Activated CD4-positive, alpha-beta T cell treated with anti-CD3 and anti-CD28 coated beads for 36 hours (primary cell): Measurements from ENCODE around the gene CYP11A1. TPM values are rescaled to one million over a fixed set of nuclear protein-coding genes. Genes with fewer than 3 reads are reported as not detected.
A peak's percentile ranks its signal among the peaks of the same experiment; 100 is the strongest.

ENCODE experiments used
- ATAC-seq: fragments of 200-7000 bp; cut with Tn5 transposase; one replicate; pipeline ENCODE4 v1.10.0; 2021; ENCODE audit warnings: mild to moderate bottlenecking, moderate library complexity
- CTCF ChIA-PET: fragments of 350-600 bp; sonication (Branson Sonifier 250); formaldehyde crosslinking; loops from one replicate; lab custom pipeline; 2021; ENCODE audit warnings: antibody characterized with exemption; lab: Charles Lee
- POLR2A ChIA-PET: fragments of 350-600 bp; sonication (Branson Sonifier 250); formaldehyde crosslinking; loops from one replicate; lab custom pipeline; 2021; ENCODE audit warnings: antibody characterized with exemption, inconsistent platforms; lab: Charles Lee
- DNase-seq: peaks from one replicate; pipeline ENCODE4 v3.0.0-alpha.2; 2020
- H3K27ac Mint-ChIP-seq: one replicate; pipeline ENCODE4 v1.8.0; 2021; ENCODE audit warnings: mixed read lengths
- H3K27me3 Mint-ChIP-seq: one replicate; pipeline ENCODE4 v1.8.0; 2021; ENCODE audit warnings: mixed read lengths
- H3K36me3 Mint-ChIP-seq: one replicate; pipeline ENCODE4 v1.8.0; 2021; ENCODE audit warnings: low read depth, mixed read lengths
- H3K4me1 Mint-ChIP-seq: one replicate; pipeline ENCODE4 v1.8.0; 2021; ENCODE audit warnings: mixed read lengths
- H3K4me3 Mint-ChIP-seq: one replicate; pipeline ENCODE4 v1.8.0; 2021; ENCODE audit warnings: mild to moderate bottlenecking, moderate library complexity, mixed read lengths
- H3K9me3 Mint-ChIP-seq: one replicate; pipeline ENCODE4 v1.8.0; 2021; ENCODE audit warnings: low read depth, mixed read lengths
- intact Hi-C, 2 experiments: fragments of 100-400 bp; cut with DNase I in 1 of 2; cut with micrococcal nuclease in 1 of 2; formaldehyde crosslinking; loops; one replicate each; pipeline versions ENCODE4 v1.14.2 to v1.15.1; 2022 to 2024; cut with DNase I, micrococcal nuclease
- total RNA-seq, 2 experiments: library from RNA; stranded (reverse); gene quantifications; one replicate each; pipeline ENCODE4 v1.2.3, GENCODE V29; 2021

Gene CYP11A1
- total RNA-seq, 2 experiments from 2014 or later = not detected

GRCh38 chr15:74408815-74409214, 41.4 kb upstream of the CYP11A1 start:
- Mint-ChIP-seq H3K4me3 (no peak overlapping the region), H3K27ac (no peak overlapping the region), H3K27me3 (no peaks in the 10 kb centered on the region), H3K4me1 (peaks cover 13% of the 10 kb centered on the region), H3K9me3 (no peaks in the 10 kb centered on the region), H3K36me3 (peaks cover 18% of the 10 kb centered on the region)
- DNase-seq (no peak), ATAC-seq (peak; percentile 4)
- intact Hi-C loops = loop anchor here in 1 of 2 experiments (10.0 kb wide), 1 partner anchor 1216 kb away; the partner anchor contains the start of gene SNUPN
- POLR2A ChIA-PET = interaction anchor here (0.6 kb wide), 1 partner anchor 148 kb away, joined by 6 read pairs; no protein-coding TSS in a partner anchor
- CTCF ChIA-PET = interaction anchor here (0.7 to 0.9 kb wide), 3 partner anchors 11 to 33 kb away, joined by 3 to 4 read pairs (median 3); no protein-coding TSS in a partner anchor

GRCh38 chr15:74408385-74408784, 40.9 kb upstream of the CYP11A1 start:
- POLR2A ChIA-PET = no interaction called here
- peaks cover 18% of the 10 kb centered on the region for H3K36me3 Mint-ChIP-seq

DNA sequence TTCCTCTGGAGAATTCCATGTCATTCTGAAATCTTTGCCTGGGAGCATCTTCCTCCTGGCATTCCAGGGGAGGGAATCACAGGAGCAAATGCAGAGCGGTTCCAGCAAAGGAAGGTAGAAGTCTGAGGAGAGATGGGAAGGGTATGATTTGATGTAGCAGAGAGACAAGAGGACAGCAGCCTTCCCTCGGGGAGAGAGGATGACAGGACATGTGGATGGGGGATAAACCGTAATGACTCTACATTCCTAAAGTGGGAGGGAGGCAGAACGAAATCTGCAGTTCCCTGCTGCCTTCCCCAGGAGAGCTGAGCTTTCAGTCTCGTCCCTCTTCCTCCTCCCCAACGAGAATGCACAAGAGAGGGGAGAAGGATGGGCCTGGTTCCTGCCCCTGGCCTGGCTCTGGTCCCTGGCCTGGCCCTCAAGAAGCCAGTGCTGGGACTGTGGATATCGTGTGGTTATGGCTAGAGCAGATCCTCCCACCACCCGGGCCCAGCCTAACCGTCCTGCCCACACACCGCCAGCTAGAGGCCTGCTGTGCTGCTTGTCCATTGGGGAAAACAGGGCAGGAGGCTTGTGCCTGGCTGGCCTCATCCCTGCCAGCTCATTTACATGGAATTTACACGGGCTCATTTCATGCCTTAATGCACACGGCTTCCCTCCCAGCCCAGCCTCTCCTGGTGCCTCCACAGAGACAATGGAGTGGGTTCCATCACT, 39.7 kb upstream of the CYP11A1 start:
- intact Hi-C loops = loop anchor here in 1 of 2 experiments (10.0 kb wide), 1 partner anchor 1218 kb away; the partner anchor contains the start of gene SNUPN
- Mint-ChIP-seq H3K27me3 (no peaks in the 10 kb centered on the region), H3K9me3 (no peaks in the 10 kb centered on the region), H3K27ac (no peak overlapping the region), H3K36me3 (peaks cover 13% of the 10 kb centered on the region), H3K4me1 (peaks cover 30% of the 10 kb centered on the region), H3K4me3 (no peak overlapping the region)
- CTCF ChIA-PET = interaction anchor here (0.7 kb wide), 1 partner anchor 28 kb away, joined by 3 read pairs; no protein-coding TSS in a partner anchor
- ATAC-seq = no peak
- POLR2A ChIA-PET = no interaction called here
- DNase-seq = no peak

More at GRCh38 chr15:74408385-74408784, 40.9 kb upstream of the CYP11A1 start:
- no peaks in the 10 kb centered on the region for H3K27me3 Mint-ChIP-seq
- DNase-seq = no peak
- H3K27ac Mint-ChIP-seq = no peak overlapping the region
- intact Hi-C loops = loop anchor here in 1 of 2 experiments (10.0 kb wide), 1 partner anchor 1216 kb away; the partner anchor contains the start of gene SNUPN
- H3K4me1 Mint-ChIP-seq = peaks cover 17% of the 10 kb centered on the region
- ATAC-seq = peak; percentile 6
- CTCF ChIA-PET = interaction anchor here (0.9 kb wide), 2 partner anchors 11 to 34 kb away, joined by 3 to 4 read pairs; no protein-coding TSS in a partner anchor
- H3K9me3 Mint-ChIP-seq = no peaks in the 10 kb centered on the region
- no peak overlapping the region for H3K4me3 Mint-ChIP-seq

DNA sequence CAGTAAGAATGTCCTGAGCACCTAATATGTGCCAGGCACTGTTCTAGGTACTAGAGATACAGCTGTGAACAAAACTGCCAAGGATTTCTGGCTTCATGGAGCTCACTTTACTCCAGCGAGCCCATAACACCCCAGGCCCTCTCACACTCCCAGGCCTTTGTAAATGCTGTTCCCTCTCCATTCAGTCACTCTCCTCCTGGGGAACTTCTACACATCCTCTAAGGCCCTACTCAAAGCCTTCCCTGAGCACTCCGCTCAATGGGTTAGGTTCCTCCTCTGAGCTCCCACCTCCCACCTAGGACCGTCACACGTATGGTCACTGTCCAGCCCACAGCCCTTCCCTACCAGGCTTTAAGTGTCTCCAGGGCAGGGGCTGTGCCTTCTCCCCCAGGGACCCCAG, 39.1 kb upstream of the CYP11A1 start:
- H3K27ac Mint-ChIP-seq = peak overlapping the region; percentile 13

DNA sequence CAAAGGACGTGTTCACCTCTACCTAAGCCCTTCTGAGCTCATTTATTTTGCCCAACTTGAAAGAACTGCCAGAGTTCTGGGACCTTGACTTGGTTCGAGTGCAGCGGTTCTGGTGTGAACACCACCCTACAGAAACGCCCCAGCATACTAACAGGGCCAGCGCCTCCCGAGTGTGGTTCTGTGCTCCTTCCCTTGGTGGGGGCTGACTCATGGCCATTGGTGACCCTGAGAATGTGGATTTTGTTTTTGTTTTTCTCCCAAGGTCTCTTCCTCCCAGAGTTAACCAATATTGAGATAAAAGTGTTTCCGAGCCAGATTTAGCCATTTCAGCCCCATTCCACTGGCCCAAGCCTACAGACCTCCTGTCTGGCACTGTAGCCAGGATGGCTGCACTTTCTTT, 38.4 kb upstream of the CYP11A1 start:
- ChIA-PET CTCF (interaction anchor here (1.0 to 7.0 kb wide), 3 partner anchors 21 to 33 kb away, joined by 3 to 37 read pairs (median 4); no protein-coding TSS in a partner anchor), POLR2A (interaction anchor here (0.7 to 1.1 kb wide), 2 partner anchors 9 to 56 kb away, joined by 3 read pairs; partner anchors contain the start of gene UBL7)
- Mint-ChIP-seq H3K9me3 (no peaks in the 10 kb centered on the region), H3K36me3 (peaks cover 3% of the 10 kb centered on the region), H3K27me3 (no peaks in the 10 kb centered on the region), H3K27ac (peak overlapping the region; percentile 3), H3K4me1 (peaks cover 43% of the 10 kb centered on the region), H3K4me3 (no peak overlapping the region)
- DNase-seq = no peak
- ATAC-seq = no peak
- intact Hi-C loops = loop anchor here in 1 of 2 experiments (10.0 kb wide), 1 partner anchor 1219 kb away; the partner anchor contains the start of gene SNUPN

More for the DNA sequence above, 39.1 kb upstream of the CYP11A1 start:
- ChIA-PET POLR2A (interaction anchor here (0.7 to 1.1 kb wide), 2 partner anchors 9 to 55 kb away, joined by 3 read pairs; partner anchors contain the start of gene UBL7), CTCF (interaction anchor here (0.5 to 7.0 kb wide), 3 partner anchors 13 to 28 kb away, joined by 3 to 37 read pairs (median 3); no protein-coding TSS in a partner anchor)
- no peaks in the 10 kb centered on the region for H3K9me3 Mint-ChIP-seq
- intact Hi-C loops = loop anchor here in 1 of 2 experiments (10.0 kb wide), 1 partner anchor 1218 kb away; the partner anchor contains the start of gene SNUPN
- no peak overlapping the region for H3K4me3 Mint-ChIP-seq
- ATAC-seq = no peak
- DNase-seq = no peak
- peaks cover 36% of the 10 kb centered on the region for H3K4me1 Mint-ChIP-seq
- peaks cover 8% of the 10 kb centered on the region for H3K36me3 Mint-ChIP-seq
- no peaks in the 10 kb centered on the region for H3K27me3 Mint-ChIP-seq

DNA sequence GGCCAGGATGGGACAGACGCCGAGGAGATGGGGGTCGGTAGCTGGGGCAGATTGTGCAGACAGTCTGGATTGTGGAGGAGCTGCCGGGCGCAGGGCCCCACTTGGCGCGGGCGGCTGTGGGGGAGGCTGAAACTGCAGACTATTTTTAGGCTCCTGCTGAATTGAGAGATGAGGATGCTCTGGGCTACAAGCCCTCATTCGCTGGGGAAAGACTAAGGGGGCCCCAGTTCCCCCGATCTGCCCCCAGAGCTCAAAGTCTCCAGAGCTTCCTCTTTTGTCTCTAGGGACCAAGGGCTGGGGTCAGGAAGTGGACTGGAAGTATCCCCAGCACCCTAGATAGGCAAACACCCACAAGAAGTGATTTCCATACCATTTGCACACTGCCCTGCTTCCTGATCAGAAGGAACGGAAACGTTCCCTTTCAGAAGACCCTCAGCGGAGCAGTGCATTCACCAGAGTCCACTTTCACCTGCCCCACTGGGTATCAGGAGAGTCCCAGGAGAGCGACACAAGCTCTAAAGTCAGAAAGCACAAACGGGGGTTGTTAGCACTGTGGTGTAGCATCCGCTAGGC, 36.6 kb upstream of the CYP11A1 start:
- peak overlapping the region; percentile 87 for H3K27ac Mint-ChIP-seq
- H3K36me3 Mint-ChIP-seq = no peaks in the 10 kb centered on the region
- DNase-seq = peak; percentile 51
- no peaks in the 10 kb centered on the region for H3K27me3 Mint-ChIP-seq
- ChIA-PET POLR2A (interaction anchor here (1.5 kb wide), 1 partner anchor 20 kb away, joined by 8 read pairs; no protein-coding TSS in a partner anchor), CTCF (interaction anchor here (0.6 to 7.0 kb wide), 12 partner anchors 8 to 376 kb away, joined by 3 to 37 read pairs (median 5); partner anchors contain the start of gene SEMA7A)
- H3K9me3 Mint-ChIP-seq = no peaks in the 10 kb centered on the region
- intact Hi-C loops = loop anchor here (1.0 to 10.0 kb wide), 7 partner anchors 20 to 1221 kb away; partner anchors contain the start of genes ARID3B (in 2 of the 2), SNUPN (in 1 of the 2) and UBL7 (in 1 of the 2)
- peak overlapping the region; percentile 49 for H3K4me3 Mint-ChIP-seq
- peaks cover 60% of the 10 kb centered on the region for H3K4me1 Mint-ChIP-seq
- no peak for ATAC-seq

DNA sequence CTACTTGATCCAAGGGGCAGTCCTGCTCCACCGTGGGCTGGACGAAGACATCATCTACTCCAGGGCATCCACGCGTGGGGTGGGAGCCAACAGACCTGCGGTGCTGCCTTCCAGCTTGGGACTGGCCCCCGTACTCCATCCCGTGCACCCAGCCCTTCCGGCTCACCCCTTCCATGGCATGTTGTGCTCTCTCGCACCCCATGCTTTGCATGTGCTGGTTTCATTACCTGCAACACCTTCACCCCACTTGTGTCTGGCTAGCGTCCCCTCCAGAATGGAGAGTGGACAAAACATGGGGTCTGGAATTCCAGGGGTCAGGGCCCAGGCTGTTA, 36.1 kb upstream of the CYP11A1 start:
- DNase-seq = no peak
- H3K36me3 Mint-ChIP-seq = no peaks in the 10 kb centered on the region
- H3K9me3 Mint-ChIP-seq = no peaks in the 10 kb centered on the region
- no peaks in the 10 kb centered on the region for H3K27me3 Mint-ChIP-seq
- ChIA-PET POLR2A (interaction anchor here (1.4 to 1.5 kb wide), 3 partner anchors 19 to 141 kb away, joined by 3 to 8 read pairs (median 6); no protein-coding TSS in a partner anchor), CTCF (interaction anchor here (0.6 to 7.0 kb wide), 10 partner anchors 10 to 377 kb away, joined by 3 to 37 read pairs (median 7); partner anchors contain the start of gene SEMA7A)
- peaks cover 66% of the 10 kb centered on the region for H3K4me1 Mint-ChIP-seq
- no peak for ATAC-seq
- H3K4me3 Mint-ChIP-seq = peak overlapping the region; percentile 49
- intact Hi-C loops = loop anchor here (1.0 to 10.0 kb wide), 7 partner anchors 19 to 1221 kb away; partner anchors contain the start of genes ARID3B (in 2 of the 2), SNUPN (in 1 of the 2) and UBL7 (in 1 of the 2)
- peak overlapping the region; percentile 87 for H3K27ac Mint-ChIP-seq

- H3K27ac Mint-ChIP-seq = peak overlapping the region; percentile 87
- H3K4me1 Mint-ChIP-seq = peaks cover 71% of the 10 kb centered on the region
- H3K4me3 Mint-ChIP-seq = peak overlapping the region; percentile 49
- no peaks in the 10 kb centered on the region for H3K27me3 Mint-ChIP-seq
- H3K9me3 Mint-ChIP-seq = no peaks in the 10 kb centered on the region
- DNase-seq (peak; percentile 94), ATAC-seq (peak; percentile 74)
- intact Hi-C loops = loop anchor here (1.0 to 10.0 kb wide), 7 partner anchors 19 to 1222 kb away; partner anchors contain the start of genes ARID3B (in 2 of the 2), SNUPN (in 1 of the 2) and UBL7 (in 1 of the 2)
- ChIA-PET CTCF (interaction anchor here (0.5 to 7.0 kb wide), 16 partner anchors 9 to 385 kb away, joined by 3 to 37 read pairs (median 4); partner anchors contain the start of gene SEMA7A), POLR2A (interaction anchor here (0.7 to 1.5 kb wide), 4 partner anchors 19 to 409 kb away, joined by 3 to 8 read pairs (median 4); partner anchors contain the start of gene PML)
- no peaks in the 10 kb centered on the region for H3K36me3 Mint-ChIP-seq
Measured at GRCh38 chr15:74402873-74403587, 35.6 kb upstream of the CYP11A1 start.

GRCh38 chr15:74402337-74402841, 34.9 kb upstream of the CYP11A1 start:
- peaks cover 77% of the 10 kb centered on the region for H3K4me1 Mint-ChIP-seq
- H3K4me3 Mint-ChIP-seq = peak overlapping the region; percentile 49
- H3K36me3 Mint-ChIP-seq = no peaks in the 10 kb centered on the region
- peak; percentile 53 for DNase-seq
- no peaks in the 10 kb centered on the region for H3K27me3 Mint-ChIP-seq
- H3K9me3 Mint-ChIP-seq = no peaks in the 10 kb centered on the region
- peak overlapping the region; percentile 87 for H3K27ac Mint-ChIP-seq
- intact Hi-C loops = loop anchor here (5.0 to 10.0 kb wide), 3 partner anchors 140 to 1222 kb away; partner anchors contain the start of genes ARID3B (in 1 of the 2) and SNUPN (in 1 of the 2)
- peak; percentile 4 for ATAC-seq
- ChIA-PET CTCF (interaction anchor here (0.6 to 7.0 kb wide), 14 partner anchors 9 to 386 kb away, joined by 3 to 37 read pairs (median 5); partner anchors contain the start of gene SEMA7A), POLR2A (interaction anchor here (0.7 to 1.5 kb wide), 4 partner anchors 18 to 408 kb away, joined by 3 to 8 read pairs (median 4); partner anchors contain the start of gene PML)
